ENCODE data around the gene INF2.
A peak's percentile ranks its signal among the peaks of the same experiment; 100 is the strongest.

INF2 gene

DNA sequence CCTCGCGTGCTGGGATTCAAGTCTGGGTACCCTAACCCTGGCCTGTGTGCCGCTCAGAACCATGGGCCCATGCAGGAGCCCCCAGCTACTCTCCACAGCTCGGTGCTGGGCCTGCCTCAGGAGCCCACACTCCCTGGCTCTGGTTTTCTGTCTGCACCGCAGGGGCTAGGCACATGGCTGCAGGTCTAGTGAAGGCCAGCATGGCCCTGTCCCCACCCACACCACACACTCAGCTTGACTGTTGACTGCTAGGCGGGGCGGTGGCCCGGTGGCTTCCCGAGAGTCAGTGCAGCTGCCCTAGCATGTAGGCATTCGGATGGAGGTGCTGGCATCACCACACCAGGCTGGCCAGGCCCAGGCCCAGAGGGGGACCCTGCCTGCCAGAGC is 7.9 kb downstream of the INF2 start:
- no peaks in the 10 kb centered on the region for H3K9me3 ChIP-seq (ENCODE audit: control insufficient read depth, low read length)
- no peaks in the 10 kb centered on the region for H3K27me3 ChIP-seq (ENCODE audit: control insufficient read depth, insufficient read depth, low read length)
- H3K9ac ChIP-seq (ENCODE audit: low read length): peak overlapping the region; percentile 34
- no peaks in the 10 kb centered on the region for H3K36me3 ChIP-seq (ENCODE audit: control insufficient read depth, insufficient read depth, low read length)
- H3K4me1 ChIP-seq (ENCODE audit: control insufficient read depth, insufficient read depth, low read length): peaks cover 68% of the 10 kb centered on the region
- no peak overlapping the region for H3K4me3 ChIP-seq (ENCODE audit: low read length)

DNA sequence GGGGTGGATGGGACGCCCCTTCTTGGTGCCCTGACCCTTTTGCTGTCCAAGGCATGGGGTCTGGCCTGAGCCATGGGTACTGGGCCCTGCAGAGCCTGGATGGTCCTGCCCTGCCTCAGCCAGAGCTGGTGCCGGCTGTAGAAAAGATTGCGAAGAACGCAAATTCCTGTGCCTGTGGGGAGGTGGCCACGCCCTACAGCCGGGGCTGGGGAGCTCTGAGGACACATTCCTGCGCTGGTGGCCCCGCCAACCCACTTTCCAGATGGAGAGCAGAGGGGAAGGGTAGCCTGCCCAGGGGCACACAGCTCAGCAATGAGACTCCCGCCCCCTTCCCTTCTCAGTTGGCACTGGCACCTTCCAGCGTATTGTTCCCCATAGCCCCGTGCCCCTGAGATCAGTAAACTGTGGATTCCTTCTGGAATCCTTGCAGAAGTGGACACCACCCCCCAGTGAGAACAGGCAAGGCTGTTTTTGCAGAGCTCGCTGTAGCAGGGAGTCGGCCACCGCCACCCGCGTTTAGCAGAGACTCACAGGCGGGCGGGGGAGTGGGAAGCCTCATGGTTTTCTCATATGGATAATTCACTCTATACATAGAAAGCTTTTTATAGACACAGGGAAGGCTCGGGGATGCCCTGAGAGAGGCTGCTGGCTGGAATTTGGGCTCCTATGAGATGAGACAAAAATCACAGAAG is 8.6 kb downstream of the INF2 start:
- Histone ChIP-seq H3K9ac (ENCODE audit: low read length) (no peak overlapping the region), H3K4me3 (ENCODE audit: low read length) (no peak overlapping the region), H3K4me1 (ENCODE audit: control insufficient read depth, insufficient read depth, low read length) (peaks cover 61% of the 10 kb centered on the region), H3K27me3 (ENCODE audit: control insufficient read depth, insufficient read depth, low read length) (no peaks in the 10 kb centered on the region), H3K36me3 (ENCODE audit: control insufficient read depth, insufficient read depth, low read length) (no peaks in the 10 kb centered on the region), H3K9me3 (ENCODE audit: control insufficient read depth, low read length) (no peaks in the 10 kb centered on the region)

DNA sequence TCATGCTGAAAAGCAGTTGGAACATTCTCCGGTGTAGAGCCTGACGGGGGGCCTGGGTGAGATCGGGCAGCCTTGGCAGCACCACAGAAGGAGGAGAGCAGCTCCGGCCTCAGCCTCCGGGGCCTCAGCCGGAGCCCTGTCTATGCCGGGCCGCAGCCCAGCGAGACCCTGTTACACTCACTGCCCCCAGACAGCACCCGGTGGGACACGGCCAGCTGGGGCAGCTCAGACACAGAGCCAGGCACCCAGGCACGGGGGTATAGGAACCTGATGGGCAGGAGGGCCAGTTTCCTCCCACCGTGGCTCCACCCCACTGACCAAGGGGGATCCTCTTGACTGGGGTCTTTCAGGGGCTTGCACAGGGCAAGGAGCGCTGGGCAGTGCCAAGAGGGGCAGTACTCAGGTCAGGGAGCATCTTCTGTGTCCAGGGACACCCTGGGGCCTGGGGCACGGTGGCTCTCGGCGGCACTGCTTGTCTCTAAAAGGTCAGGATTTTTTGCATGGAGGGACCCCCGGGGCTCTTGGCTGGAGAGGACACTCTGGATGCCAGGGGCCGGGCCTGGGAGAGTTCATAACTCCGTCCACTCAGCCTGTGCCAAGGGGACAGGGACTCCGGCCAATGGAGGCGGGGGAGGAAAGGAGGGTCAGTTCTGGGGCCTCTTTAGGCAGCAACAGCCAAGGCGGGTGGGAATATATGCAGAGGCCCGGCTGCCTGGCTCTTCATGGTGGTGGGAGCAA is 9.4 kb downstream of the INF2 start:
- H3K9ac ChIP-seq (ENCODE audit: low read length): no peak overlapping the region
- no peaks in the 10 kb centered on the region for H3K9me3 ChIP-seq (ENCODE audit: control insufficient read depth, low read length)
- no peaks in the 10 kb centered on the region for H3K27me3 ChIP-seq (ENCODE audit: control insufficient read depth, insufficient read depth, low read length)
- peaks cover 5% of the 10 kb centered on the region for H3K36me3 ChIP-seq (ENCODE audit: control insufficient read depth, insufficient read depth, low read length)
- peaks cover 53% of the 10 kb centered on the region for H3K4me1 ChIP-seq (ENCODE audit: control insufficient read depth, insufficient read depth, low read length)
- no peak overlapping the region for H3K4me3 ChIP-seq (ENCODE audit: low read length)

DNA sequence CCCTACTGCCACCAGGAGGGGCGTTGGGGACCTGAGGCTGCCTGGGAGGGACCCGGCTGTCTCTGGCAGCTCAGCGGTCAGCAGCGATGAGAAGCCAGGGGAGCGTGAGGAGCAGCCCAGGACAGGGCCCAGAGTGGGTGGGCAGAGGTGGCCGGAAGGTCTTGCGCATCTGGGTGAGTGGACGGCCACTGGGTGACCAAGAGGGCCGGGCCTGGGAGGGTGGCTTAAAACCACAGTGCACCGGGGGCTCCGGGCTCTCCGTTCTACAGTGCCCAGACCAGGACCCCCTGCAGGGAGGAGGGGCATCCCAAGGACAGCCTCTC is 10.0 kb downstream of the INF2 start:
- no peaks in the 10 kb centered on the region for H3K27me3 ChIP-seq (ENCODE audit: control insufficient read depth, insufficient read depth, low read length)
- no peaks in the 10 kb centered on the region for H3K9me3 ChIP-seq (ENCODE audit: control insufficient read depth, low read length)
- H3K4me1 ChIP-seq (ENCODE audit: control insufficient read depth, insufficient read depth, low read length): peaks cover 48% of the 10 kb centered on the region
- H3K36me3 ChIP-seq (ENCODE audit: control insufficient read depth, insufficient read depth, low read length): peaks cover 8% of the 10 kb centered on the region
- H3K4me3 ChIP-seq (ENCODE audit: low read length): no peak overlapping the region
- H3K9ac ChIP-seq (ENCODE audit: low read length): no peak overlapping the region

DNA sequence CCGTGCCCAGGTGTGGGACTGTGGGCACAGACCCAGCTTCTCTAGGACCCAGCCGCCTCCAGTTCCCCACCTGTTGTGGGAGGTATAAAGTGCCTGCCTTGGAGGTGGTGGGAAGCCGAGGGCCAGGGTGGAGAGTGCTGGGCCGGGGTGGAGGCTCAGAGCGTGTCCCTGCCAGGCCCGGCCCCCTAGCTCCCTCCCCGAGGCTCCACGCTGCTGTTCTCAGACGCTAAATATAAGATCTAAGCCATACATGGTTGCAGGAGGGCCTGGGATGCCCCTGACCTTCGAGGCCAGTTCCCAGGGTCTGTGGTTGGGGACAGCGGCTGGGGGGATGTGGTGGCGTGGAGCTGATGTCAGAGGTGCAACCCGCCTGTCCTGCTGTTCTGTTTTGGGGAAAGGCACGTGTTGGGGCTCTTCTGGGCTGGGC is 10.8 kb downstream of the INF2 start:
- Histone ChIP-seq H3K36me3 (ENCODE audit: control insufficient read depth, insufficient read depth, low read length) (peaks cover 8% of the 10 kb centered on the region), H3K9ac (ENCODE audit: low read length) (no peak overlapping the region), H3K9me3 (ENCODE audit: control insufficient read depth, low read length) (no peaks in the 10 kb centered on the region), H3K4me3 (ENCODE audit: low read length) (no peak overlapping the region), H3K27me3 (ENCODE audit: control insufficient read depth, insufficient read depth, low read length) (no peaks in the 10 kb centered on the region), H3K4me1 (ENCODE audit: control insufficient read depth, insufficient read depth, low read length) (peaks cover 39% of the 10 kb centered on the region)

DNA sequence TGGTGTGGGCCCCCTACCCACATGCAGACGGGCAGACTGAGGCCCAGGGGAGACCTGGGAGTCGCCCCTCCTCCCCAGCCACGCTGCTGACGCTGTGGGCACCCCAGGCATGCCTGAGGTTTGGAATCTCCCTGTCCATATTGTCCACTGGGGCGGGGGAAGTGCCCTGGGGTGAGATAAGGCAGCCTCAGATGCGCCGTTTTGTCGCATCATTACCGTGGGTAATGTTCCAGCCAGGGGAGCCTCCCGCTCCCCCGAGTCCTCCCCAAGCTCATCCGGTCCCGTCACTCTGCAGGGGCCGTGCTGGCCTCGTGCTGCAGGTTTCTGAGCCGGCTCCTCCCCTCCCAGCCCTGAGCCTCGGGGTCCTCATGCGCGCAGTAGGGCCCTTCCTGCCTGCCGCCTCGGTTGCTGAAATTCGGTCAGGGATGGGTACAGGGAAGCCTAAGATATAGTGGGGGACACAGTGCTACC is 11.4 kb downstream of the INF2 start:
- Histone ChIP-seq H3K9me3 (ENCODE audit: control insufficient read depth, low read length) (no peaks in the 10 kb centered on the region), H3K36me3 (ENCODE audit: control insufficient read depth, insufficient read depth, low read length) (peaks cover 13% of the 10 kb centered on the region), H3K4me1 (ENCODE audit: control insufficient read depth, insufficient read depth, low read length) (peaks cover 34% of the 10 kb centered on the region), H3K4me3 (ENCODE audit: low read length) (no peak overlapping the region), H3K9ac (ENCODE audit: low read length) (no peak overlapping the region), H3K27me3 (ENCODE audit: control insufficient read depth, insufficient read depth, low read length) (no peaks in the 10 kb centered on the region)

DNA sequence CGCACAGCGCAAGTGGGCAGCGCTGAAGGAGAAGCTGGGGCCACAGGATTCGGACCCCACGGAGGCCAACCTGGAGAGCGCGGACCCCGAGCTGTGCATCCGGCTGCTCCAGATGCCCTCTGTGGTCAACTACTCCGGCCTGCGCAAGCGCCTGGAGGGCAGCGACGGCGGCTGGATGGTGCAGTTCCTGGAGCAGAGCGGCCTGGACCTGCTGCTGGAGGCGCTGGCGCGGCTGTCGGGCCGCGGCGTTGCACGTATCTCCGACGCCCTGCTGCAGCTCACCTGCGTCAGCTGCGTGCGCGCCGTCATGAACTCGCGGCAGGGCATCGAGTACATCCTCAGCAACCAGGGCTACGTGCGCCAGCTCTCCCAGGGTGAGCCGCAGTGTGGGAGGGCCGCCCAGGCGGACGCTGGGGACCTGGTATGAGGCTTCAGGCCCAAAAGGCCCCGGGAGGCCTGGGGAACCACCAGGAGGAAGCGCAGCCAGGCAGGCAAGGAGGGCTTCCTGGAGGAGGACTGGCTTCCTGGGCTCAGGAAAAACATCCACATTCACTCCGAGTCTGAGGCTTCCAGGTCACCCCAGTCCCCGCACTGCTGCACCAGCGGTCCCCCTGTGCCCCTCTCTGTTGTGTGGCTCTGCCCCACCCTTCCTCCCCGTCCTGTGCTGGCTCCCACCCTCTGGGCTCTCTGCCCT is 12.1 kb downstream of the INF2 start:
- no peaks in the 10 kb centered on the region for H3K9me3 ChIP-seq (ENCODE audit: control insufficient read depth, low read length)
- H3K27me3 ChIP-seq (ENCODE audit: control insufficient read depth, insufficient read depth, low read length): no peaks in the 10 kb centered on the region
- peaks cover 13% of the 10 kb centered on the region for H3K36me3 ChIP-seq (ENCODE audit: control insufficient read depth, insufficient read depth, low read length)
- H3K9ac ChIP-seq (ENCODE audit: low read length): no peak overlapping the region
- H3K4me3 ChIP-seq (ENCODE audit: low read length): no peak overlapping the region
- peaks cover 26% of the 10 kb centered on the region for H3K4me1 ChIP-seq (ENCODE audit: control insufficient read depth, insufficient read depth, low read length)

DNA sequence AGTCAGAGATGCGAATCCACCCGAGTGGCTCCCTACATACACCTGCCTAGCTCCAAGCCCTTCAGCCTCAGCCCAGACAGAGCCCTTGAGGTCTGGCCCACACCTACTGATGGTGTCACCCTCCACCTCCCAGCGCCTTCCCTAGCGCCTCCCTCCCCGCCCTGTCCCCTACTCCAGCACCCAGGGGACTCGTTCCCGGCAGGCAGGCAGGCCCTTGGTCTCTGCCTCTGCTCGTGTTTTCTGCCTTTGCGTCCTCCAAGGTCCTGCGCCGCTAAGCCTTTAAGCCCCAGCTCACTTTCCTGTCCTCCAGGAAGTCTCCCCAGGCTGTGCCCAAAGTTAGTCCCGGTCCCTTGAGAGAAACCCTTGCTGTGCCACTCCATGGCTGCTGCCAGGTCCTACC is 12.7 kb downstream of the INF2 start:
- no peaks in the 10 kb centered on the region for H3K27me3 ChIP-seq (ENCODE audit: control insufficient read depth, insufficient read depth, low read length)
- no peaks in the 10 kb centered on the region for H3K9me3 ChIP-seq (ENCODE audit: control insufficient read depth, low read length)
- peaks cover 13% of the 10 kb centered on the region for H3K36me3 ChIP-seq (ENCODE audit: control insufficient read depth, insufficient read depth, low read length)
- H3K4me1 ChIP-seq (ENCODE audit: control insufficient read depth, insufficient read depth, low read length): peaks cover 21% of the 10 kb centered on the region
- no peak overlapping the region for H3K4me3 ChIP-seq (ENCODE audit: low read length)
- H3K9ac ChIP-seq (ENCODE audit: low read length): no peak overlapping the region

DNA sequence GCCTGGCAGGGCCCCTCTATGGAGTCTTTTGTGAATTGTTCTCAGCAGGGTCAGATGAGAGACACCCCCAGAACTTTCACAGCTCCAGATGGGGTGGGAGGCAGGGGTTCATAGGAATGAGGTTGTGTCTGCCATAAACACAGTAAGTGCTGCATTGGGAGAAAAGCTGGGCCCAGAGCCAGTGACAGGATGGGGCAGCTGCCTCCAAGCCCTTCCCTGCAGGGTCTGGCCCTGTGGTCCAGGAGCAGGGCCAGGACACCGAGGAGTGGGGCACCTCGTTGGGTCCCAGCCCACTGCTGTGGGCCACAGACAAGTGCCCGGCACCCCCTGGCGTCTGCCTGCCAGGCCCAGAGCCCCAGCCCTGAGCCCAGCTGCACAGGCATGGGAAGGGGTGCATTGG is 13.3 kb downstream of the INF2 start:
- Histone ChIP-seq H3K9me3 (ENCODE audit: control insufficient read depth, low read length) (no peaks in the 10 kb centered on the region), H3K9ac (ENCODE audit: low read length) (no peak overlapping the region), H3K27me3 (ENCODE audit: control insufficient read depth, insufficient read depth, low read length) (no peaks in the 10 kb centered on the region), H3K4me3 (ENCODE audit: low read length) (no peak overlapping the region), H3K4me1 (ENCODE audit: control insufficient read depth, insufficient read depth, low read length) (peaks cover 15% of the 10 kb centered on the region), H3K36me3 (ENCODE audit: control insufficient read depth, insufficient read depth, low read length) (peaks cover 13% of the 10 kb centered on the region)

DNA sequence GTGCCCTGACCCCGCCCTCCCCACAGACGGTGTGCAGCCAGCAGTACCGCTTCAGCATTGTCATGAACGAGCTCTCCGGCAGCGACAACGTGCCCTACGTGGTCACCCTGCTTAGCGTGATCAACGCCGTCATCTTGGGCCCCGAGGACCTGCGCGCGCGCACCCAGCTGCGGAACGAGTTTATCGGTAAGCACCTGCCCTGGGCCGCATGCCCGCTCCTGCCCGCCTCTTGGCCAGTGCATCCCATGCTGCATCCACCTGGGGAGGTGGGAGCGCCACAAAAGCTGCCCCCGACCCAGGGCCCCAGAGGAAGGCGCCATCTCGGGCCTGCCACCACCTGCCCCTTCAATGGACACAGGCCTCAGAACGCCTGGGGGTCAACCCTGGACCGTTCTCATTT is 13.9 kb downstream of the INF2 start:
- no peaks in the 10 kb centered on the region for H3K9me3 ChIP-seq (ENCODE audit: control insufficient read depth, low read length)
- no peak overlapping the region for H3K4me3 ChIP-seq (ENCODE audit: low read length)
- H3K9ac ChIP-seq (ENCODE audit: low read length): no peak overlapping the region
- no peaks in the 10 kb centered on the region for H3K27me3 ChIP-seq (ENCODE audit: control insufficient read depth, insufficient read depth, low read length)
- H3K4me1 ChIP-seq (ENCODE audit: control insufficient read depth, insufficient read depth, low read length): peaks cover 9% of the 10 kb centered on the region
- peaks cover 13% of the 10 kb centered on the region for H3K36me3 ChIP-seq (ENCODE audit: control insufficient read depth, insufficient read depth, low read length)

DNA sequence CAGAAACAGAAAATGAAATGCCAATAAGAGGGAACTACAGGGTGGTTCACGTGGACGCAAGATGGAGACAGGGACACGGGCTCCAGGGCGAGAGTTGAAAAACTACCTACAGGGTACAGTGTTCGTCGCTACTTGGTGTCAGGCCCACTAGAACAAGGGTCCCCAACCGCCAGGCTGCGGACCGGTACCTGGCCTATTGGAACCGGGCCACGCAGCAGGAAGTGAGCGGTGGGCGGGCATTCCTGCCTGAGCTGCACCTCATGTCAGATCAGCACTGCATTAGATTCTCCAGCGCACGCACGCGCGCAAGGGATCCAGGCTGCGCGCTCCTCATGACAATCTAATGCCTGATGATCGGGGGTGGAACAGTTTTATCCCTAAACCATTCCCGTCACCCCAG is 14.8 kb downstream of the INF2 start:
- Histone ChIP-seq H3K36me3 (ENCODE audit: control insufficient read depth, insufficient read depth, low read length) (peaks cover 13% of the 10 kb centered on the region), H3K9me3 (ENCODE audit: control insufficient read depth, low read length) (no peaks in the 10 kb centered on the region), H3K4me3 (ENCODE audit: low read length) (no peak overlapping the region), H3K4me1 (ENCODE audit: control insufficient read depth, insufficient read depth, low read length) (no peaks in the 10 kb centered on the region), H3K27me3 (ENCODE audit: control insufficient read depth, insufficient read depth, low read length) (no peaks in the 10 kb centered on the region), H3K9ac (ENCODE audit: low read length) (no peak overlapping the region)

DNA sequence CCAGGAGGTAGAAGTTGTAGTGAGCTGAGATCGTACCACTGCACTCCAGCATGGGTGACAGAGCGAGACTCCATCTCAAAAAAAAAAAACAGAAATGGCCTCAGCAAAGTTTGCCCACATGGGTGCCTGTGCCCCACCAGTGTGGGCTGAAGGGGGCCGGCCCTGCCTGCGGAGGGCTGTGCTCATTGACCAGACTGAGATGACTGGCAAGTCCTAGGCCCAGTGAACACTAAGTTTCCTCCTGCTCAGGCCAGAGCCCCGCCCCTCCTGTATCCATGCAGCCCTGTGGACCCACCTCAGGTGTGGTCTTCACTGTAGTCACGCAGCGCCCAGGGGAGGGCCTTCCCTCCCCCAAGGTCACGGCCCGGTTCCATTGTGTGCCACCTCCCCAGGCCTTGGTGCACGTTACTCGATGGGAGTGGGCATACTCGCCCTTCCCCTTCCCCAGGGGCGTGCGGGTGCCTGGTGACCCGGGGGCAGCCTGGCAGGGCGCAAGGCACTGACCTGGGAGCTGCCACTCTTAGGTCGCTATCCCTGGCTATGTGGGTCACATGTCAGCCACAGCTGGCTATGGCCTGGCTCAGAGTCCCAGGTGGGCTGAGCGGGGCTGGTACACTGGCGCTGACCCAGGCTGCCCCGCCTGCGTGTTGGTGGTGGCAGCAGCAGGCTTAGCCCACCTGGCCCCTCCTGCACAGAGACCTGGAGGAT is 16.1 kb downstream of the INF2 start:
- H3K9me3 ChIP-seq (ENCODE audit: control insufficient read depth, low read length): no peaks in the 10 kb centered on the region
- no peak overlapping the region for H3K9ac ChIP-seq (ENCODE audit: low read length)
- H3K27me3 ChIP-seq (ENCODE audit: control insufficient read depth, insufficient read depth, low read length): no peaks in the 10 kb centered on the region
- H3K36me3 ChIP-seq (ENCODE audit: control insufficient read depth, insufficient read depth, low read length): peaks cover 20% of the 10 kb centered on the region
- H3K4me3 ChIP-seq (ENCODE audit: low read length): no peak overlapping the region
- no peaks in the 10 kb centered on the region for H3K4me1 ChIP-seq (ENCODE audit: control insufficient read depth, insufficient read depth, low read length)
